ENCODE data around the gene RASGRP2. TPM values are rescaled to one million over a fixed set of nuclear protein-coding genes. Genes with fewer than 3 reads are reported as not detected.

The RASGRP2 gene
- total RNA-seq, 1 donor from 2014 or later = 12.0 TPM

DNA sequence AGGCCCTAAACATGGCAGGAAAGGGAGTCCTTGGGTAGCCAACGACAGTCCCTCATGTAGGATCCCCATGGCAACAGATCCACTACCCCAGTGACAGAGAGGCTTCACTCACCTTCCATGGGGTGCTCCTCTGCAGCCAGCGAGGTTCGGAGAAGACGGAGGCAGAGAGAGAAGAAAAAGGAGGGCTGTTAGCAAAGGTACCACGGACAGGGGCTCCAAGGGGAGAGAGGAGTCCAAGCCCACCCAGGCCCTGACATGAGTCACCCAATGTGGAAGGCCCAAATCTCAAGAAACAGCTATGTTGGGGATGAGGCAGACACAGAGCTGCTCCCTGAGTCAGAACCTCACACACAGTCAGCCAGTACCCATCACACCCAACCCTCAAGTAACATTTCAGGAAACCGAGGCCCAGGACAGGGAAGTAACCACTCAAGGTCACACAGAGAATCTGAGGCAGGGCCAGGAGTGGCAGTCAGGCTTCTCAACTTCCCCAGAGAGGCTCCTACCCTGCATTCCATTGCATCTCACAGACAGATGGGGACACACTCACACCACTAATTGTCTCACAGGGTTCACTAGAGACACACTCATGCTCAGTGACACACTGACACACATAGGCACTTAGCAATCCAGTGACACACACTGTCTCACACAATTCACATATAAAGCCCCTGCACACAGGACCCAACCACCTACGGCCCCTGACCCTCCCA is 46.1 kb downstream of the RASGRP2 start:
- H3K4me3 ChIP-seq (ENCODE audit: low read length in 3 of 3) = no peak overlapping the region
- H3K36me3 ChIP-seq (ENCODE audit: control insufficient read depth in 3 of 3, insufficient read depth in 3 of 3, low read length in 3 of 3) = no peaks in the 10 kb centered on the region
- H3K4me1 ChIP-seq (ENCODE audit: control insufficient read depth in 3 of 3, insufficient read depth in 3 of 3, low read length in 3 of 3) = no peaks in the 10 kb centered on the region
- H3K27ac ChIP-seq (ENCODE audit: low read depth, low read length) = no peak overlapping the region
- H3K27me3 ChIP-seq (ENCODE audit: control insufficient read depth in 3 of 3, insufficient read depth in 3 of 3, low read length in 3 of 3) = peaks cover 2 to 21% (median 11%) of the 10 kb centered on the region in 3 donors
- H3K9ac ChIP-seq (ENCODE audit: low read depth in 1 of 3, low read length in 3 of 3) = no peak overlapping the region
- H3K9me3 ChIP-seq (ENCODE audit: control insufficient read depth in 3 of 3, low read length in 3 of 3) = no peaks in the 10 kb centered on the region

DNA sequence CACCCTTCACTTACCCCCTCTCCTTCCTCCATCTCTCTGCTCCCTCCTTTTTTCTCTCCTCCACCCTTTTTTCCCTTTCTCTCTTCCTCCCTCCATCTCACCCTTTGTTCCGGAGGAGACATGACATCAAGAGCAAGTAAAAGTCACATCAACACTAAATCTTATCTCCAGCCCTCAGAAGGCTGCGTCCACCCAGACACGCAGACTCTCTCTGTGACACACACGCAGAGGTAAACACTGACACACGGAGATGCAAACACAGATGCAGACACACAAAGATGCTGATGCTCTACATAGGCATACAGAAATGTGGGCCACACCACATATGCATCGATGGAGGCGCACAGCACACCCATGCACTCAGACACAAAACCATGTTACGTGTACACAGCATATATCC is 47.9 kb downstream of the RASGRP2 start:
- Histone ChIP-seq H3K9ac (ENCODE audit: low read depth in 1 of 3, low read length in 3 of 3) (no peak overlapping the region), H3K27me3 (ENCODE audit: control insufficient read depth in 3 of 3, insufficient read depth in 3 of 3, low read length in 3 of 3) (peaks cover 2 to 21% (median 11%) of the 10 kb centered on the region in 3 donors), H3K4me1 (ENCODE audit: control insufficient read depth in 3 of 3, insufficient read depth in 3 of 3, low read length in 3 of 3) (no peaks in the 10 kb centered on the region), H3K27ac (ENCODE audit: low read depth, low read length) (no peak overlapping the region), H3K4me3 (ENCODE audit: low read length in 3 of 3) (no peak overlapping the region), H3K9me3 (ENCODE audit: control insufficient read depth in 3 of 3, low read length in 3 of 3) (no peaks in the 10 kb centered on the region), H3K36me3 (ENCODE audit: control insufficient read depth in 3 of 3, insufficient read depth in 3 of 3, low read length in 3 of 3) (no peaks in the 10 kb centered on the region)

DNA sequence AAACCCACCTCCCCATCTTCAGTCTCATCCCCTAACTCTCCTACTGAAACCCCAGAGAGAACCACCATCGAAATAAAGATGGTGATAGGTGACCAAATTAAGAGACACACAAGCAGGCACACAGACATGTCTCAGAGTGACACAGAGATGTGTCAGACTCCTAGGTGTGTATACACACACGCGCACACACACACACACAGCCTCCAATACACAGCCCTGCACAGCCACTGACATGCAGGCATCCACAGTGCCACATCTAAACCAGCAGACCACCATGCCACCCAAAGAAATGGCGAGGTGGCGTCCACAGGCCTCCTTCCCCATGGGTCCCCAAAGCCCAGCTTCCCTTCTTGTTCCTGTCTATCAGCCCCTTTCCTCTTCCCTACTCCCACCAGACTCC is 48.4 kb downstream of the RASGRP2 start:
- Histone ChIP-seq H3K27me3 (ENCODE audit: control insufficient read depth in 3 of 3, insufficient read depth in 3 of 3, low read length in 3 of 3) (peaks cover 2 to 21% (median 8%) of the 10 kb centered on the region in 3 donors), H3K9ac (ENCODE audit: low read depth in 1 of 3, low read length in 3 of 3) (no peak overlapping the region), H3K9me3 (ENCODE audit: control insufficient read depth in 3 of 3, low read length in 3 of 3) (no peaks in the 10 kb centered on the region), H3K27ac (ENCODE audit: low read depth, low read length) (no peak overlapping the region), H3K36me3 (ENCODE audit: control insufficient read depth in 3 of 3, insufficient read depth in 3 of 3, low read length in 3 of 3) (no peaks in the 10 kb centered on the region), H3K4me3 (ENCODE audit: low read length in 3 of 3) (no peak overlapping the region), H3K4me1 (ENCODE audit: control insufficient read depth in 3 of 3, insufficient read depth in 3 of 3, low read length in 3 of 3) (no peaks in the 10 kb centered on the region)

DNA sequence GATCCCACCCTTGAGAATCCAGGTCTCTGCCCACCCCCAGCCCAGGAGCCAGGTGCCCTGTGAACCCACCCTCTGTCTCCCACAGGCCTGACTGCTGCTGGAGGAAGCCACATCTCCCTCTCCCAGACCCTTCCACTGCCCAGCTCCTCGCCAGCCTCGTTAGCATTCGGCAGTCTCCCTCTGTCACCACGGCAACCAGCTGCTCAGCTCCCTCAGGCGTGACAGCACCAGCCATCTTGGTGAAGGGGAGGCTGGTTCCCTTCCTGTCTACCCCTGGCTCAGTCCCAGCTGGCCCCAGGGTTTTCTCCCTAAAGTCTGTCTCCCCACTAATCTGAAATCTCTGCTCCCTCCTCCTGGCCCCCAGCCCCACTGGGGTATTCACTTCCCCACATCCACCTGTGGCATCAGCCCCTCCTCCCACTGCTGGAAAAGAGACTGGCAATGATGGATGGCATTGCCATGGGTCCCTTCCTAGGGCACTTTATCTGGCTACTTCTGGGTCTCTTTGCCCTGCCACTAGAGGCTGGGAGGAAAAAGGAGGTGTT is 49.0 kb downstream of the RASGRP2 start:
- no peak overlapping the region for H3K4me3 ChIP-seq (ENCODE audit: low read length in 3 of 3)
- H3K27me3 ChIP-seq (ENCODE audit: control insufficient read depth in 3 of 3, insufficient read depth in 3 of 3, low read length in 3 of 3) = peaks cover 2 to 21% (median 7%) of the 10 kb centered on the region in 3 donors
- H3K36me3 ChIP-seq (ENCODE audit: control insufficient read depth in 3 of 3, insufficient read depth in 3 of 3, low read length in 3 of 3) = no peaks in the 10 kb centered on the region
- H3K27ac ChIP-seq (ENCODE audit: low read depth, low read length) = no peak overlapping the region
- peaks cover 0 to 3% (median 3%) of the 10 kb centered on the region in 3 donors for H3K4me1 ChIP-seq (ENCODE audit: control insufficient read depth in 3 of 3, insufficient read depth in 3 of 3, low read length in 3 of 3)
- H3K9ac ChIP-seq (ENCODE audit: low read depth in 1 of 3, low read length in 3 of 3) = no peak overlapping the region
- no peaks in the 10 kb centered on the region for H3K9me3 ChIP-seq (ENCODE audit: control insufficient read depth in 3 of 3, low read length in 3 of 3)

DNA sequence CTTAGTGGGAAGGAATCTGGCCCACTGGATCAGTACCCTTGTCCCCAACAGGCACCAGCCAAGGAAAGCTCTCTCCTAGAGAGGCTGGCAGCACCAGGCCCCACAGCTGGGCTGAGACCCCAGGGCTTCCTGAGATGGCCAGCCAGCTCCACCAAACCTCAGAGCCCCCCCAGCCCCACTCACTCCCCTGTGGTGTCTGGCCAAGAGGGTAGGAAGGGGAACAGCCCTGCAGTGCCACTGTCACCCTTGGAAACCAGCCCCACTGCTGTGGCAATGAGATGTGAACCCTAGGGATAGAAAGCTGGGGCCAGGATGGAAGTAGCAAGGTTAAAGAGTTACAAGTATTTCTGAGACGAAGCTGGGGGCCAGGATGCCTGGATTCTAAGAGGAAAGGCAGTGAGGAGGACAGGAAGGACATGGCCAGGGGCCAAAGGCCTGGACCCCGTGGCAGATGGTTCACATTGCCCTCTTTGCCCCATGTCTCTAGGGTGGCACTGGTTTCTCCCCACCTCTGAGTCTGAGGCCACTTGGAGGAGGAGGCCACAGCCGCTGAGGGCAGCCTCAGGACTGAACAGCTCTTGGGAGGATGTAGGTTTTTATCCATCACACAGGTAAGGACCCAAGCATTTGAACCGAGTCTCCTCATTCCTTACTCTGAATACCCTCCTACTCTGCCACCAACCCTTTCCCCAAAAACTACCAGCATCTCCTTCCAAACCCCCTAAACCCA is 49.8 kb downstream of the RASGRP2 start:
- H3K27me3 ChIP-seq (ENCODE audit: control insufficient read depth in 3 of 3, insufficient read depth in 3 of 3, low read length in 3 of 3) = peaks cover 2 to 21% (median 7%) of the 10 kb centered on the region in 3 donors
- no peaks in the 10 kb centered on the region for H3K9me3 ChIP-seq (ENCODE audit: control insufficient read depth in 3 of 3, low read length in 3 of 3)
- H3K36me3 ChIP-seq (ENCODE audit: control insufficient read depth in 3 of 3, insufficient read depth in 3 of 3, low read length in 3 of 3) = no peaks in the 10 kb centered on the region
- no peak overlapping the region for H3K9ac ChIP-seq (ENCODE audit: low read depth in 1 of 3, low read length in 3 of 3)
- no peak overlapping the region for H3K27ac ChIP-seq (ENCODE audit: low read depth, low read length)
- H3K4me1 ChIP-seq (ENCODE audit: control insufficient read depth in 3 of 3, insufficient read depth in 3 of 3, low read length in 3 of 3) = peaks cover 4 to 9% (median 5%) of the 10 kb centered on the region in 3 donors
- H3K4me3 ChIP-seq (ENCODE audit: low read length in 3 of 3) = no peak overlapping the region

DNA sequence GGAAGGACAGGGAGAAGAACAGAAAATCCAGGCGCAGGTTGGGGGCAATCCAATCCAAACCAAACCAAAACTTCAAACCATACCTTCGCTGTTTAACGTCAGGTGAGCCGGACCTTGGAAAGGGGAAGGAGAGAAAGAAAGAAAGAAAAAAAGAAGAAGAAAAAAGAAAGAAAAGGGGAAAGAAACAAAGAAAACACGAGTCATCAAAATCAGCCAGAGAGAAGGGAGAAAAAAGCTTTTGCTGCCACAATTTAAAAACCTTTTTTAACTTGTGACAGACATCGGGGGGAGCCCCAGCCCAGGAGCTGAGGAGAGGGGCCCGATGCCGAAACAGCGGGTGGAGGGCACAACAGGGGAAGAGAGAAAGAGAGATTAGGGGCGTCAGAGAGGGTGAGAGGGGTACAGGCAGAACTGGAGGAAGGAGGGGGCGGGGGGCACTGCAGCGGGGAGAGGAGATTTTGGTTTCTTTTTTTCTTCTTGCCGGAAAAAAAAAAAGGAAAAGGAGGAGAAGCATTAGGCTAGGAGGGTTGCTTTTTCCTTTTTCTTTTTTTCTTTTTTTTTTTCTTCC is 51.1 kb downstream of the RASGRP2 start:
- no peaks in the 10 kb centered on the region for H3K9me3 ChIP-seq (ENCODE audit: control insufficient read depth in 3 of 3, low read length in 3 of 3)
- H3K4me3 ChIP-seq (ENCODE audit: low read length in 3 of 3) = no peak overlapping the region
- H3K4me1 ChIP-seq (ENCODE audit: control insufficient read depth in 3 of 3, insufficient read depth in 3 of 3, low read length in 3 of 3) = peaks cover 16 to 21% (median 18%) of the 10 kb centered on the region in 3 donors
- H3K9ac ChIP-seq (ENCODE audit: low read depth in 1 of 3, low read length in 3 of 3) = no peak overlapping the region
- no peak overlapping the region for H3K27ac ChIP-seq (ENCODE audit: low read depth, low read length)
- H3K36me3 ChIP-seq (ENCODE audit: control insufficient read depth in 3 of 3, insufficient read depth in 3 of 3, low read length in 3 of 3) = no peaks in the 10 kb centered on the region
- H3K27me3 ChIP-seq (ENCODE audit: control insufficient read depth in 3 of 3, insufficient read depth in 3 of 3, low read length in 3 of 3) = peaks cover 2 to 21% (median 7%) of the 10 kb centered on the region in 3 donors

DNA sequence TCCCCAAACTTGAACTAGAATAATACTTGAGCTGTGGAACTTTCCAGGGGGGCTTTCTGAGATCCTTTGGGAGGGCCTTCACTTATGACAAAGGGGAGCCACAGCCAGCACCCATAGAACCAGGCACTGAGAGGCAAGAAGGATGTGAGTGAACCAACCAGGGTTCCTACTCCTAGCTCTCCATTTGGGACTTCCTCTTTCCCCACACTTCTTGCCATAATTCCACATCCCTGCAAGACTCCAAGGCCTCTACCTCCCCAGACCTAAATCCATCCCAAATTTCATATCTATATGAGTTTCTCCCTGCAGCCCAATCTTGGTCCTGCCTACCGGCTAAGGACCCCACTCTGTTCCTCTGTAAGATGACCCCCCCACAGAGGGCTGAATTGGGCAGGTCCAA is 52.4 kb downstream of the RASGRP2 start:
- H3K9me3 ChIP-seq (ENCODE audit: control insufficient read depth in 3 of 3, low read length in 3 of 3) = no peaks in the 10 kb centered on the region
- H3K4me1 ChIP-seq (ENCODE audit: control insufficient read depth in 3 of 3, insufficient read depth in 3 of 3, low read length in 3 of 3) = peaks cover 29 to 34% (median 31%) of the 10 kb centered on the region in 3 donors
- no peak overlapping the region for H3K27ac ChIP-seq (ENCODE audit: low read depth, low read length)
- H3K27me3 ChIP-seq (ENCODE audit: control insufficient read depth in 3 of 3, insufficient read depth in 3 of 3, low read length in 3 of 3) = peaks cover 2 to 16% (median 7%) of the 10 kb centered on the region in 3 donors
- no peaks in the 10 kb centered on the region for H3K36me3 ChIP-seq (ENCODE audit: control insufficient read depth in 3 of 3, insufficient read depth in 3 of 3, low read length in 3 of 3)
- H3K9ac ChIP-seq (ENCODE audit: low read depth in 1 of 3, low read length in 3 of 3) = no peak overlapping the region
- no peak overlapping the region for H3K4me3 ChIP-seq (ENCODE audit: low read length in 3 of 3)

DNA sequence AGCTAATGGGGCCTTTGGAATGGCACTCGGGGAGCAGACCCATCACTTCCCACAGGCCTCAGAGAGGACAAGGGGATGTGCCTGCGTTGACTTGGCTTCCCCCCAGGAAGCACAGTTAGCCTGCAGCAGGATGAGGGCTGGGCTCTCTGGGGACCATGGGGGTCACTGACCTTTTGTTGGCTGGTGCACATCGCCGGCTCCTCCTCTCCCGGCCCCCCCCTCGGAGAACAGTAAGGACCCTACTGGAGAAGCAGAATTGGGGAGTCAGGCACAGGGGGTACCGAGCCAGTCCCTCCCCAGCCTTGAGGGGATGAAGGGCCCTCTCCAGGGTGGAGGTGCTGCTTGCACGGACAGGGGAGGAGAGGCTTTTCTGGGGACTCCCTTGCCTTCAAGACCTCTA is 53.7 kb downstream of the RASGRP2 start:
- H3K4me3 ChIP-seq (ENCODE audit: low read length in 3 of 3) = no peak overlapping the region
- H3K27ac ChIP-seq (ENCODE audit: low read depth, low read length) = no peak overlapping the region
- H3K4me1 ChIP-seq (ENCODE audit: control insufficient read depth in 3 of 3, insufficient read depth in 3 of 3, low read length in 3 of 3) = peaks cover 32 to 39% (median 38%) of the 10 kb centered on the region in 3 donors
- peak overlapping the region in 1 of 3 donors; percentile 40 for H3K9ac ChIP-seq (ENCODE audit: low read depth in 1 of 3, low read length in 3 of 3)
- H3K36me3 ChIP-seq (ENCODE audit: control insufficient read depth in 3 of 3, insufficient read depth in 3 of 3, low read length in 3 of 3) = no peaks in the 10 kb centered on the region
- peaks cover 0 to 11% (median 2%) of the 10 kb centered on the region in 3 donors for H3K27me3 ChIP-seq (ENCODE audit: control insufficient read depth in 3 of 3, insufficient read depth in 3 of 3, low read length in 3 of 3)
- no peaks in the 10 kb centered on the region for H3K9me3 ChIP-seq (ENCODE audit: control insufficient read depth in 3 of 3, low read length in 3 of 3)

DNA sequence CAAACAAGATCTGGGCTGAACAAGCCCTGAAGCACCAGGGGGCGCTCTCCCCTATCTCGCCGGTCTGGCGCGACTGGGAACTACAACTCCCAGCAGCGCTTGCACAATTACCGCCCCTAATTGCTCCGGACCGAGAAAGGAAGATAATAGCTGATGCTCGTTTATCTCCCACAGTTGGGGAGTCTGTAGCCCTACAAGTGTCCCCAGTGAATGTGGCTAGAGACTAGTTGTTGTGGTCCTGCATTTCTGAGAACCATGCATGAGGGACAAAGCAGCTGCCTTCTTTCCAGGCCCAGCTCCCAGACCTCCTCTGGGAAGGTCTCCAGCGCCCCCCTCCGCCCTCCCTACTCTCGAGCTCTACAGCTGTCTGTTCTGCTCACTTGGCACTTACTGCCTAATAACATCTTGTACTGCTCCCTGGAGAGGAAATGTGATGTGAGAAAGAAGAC is 55.4 kb downstream of the RASGRP2 start:
- Histone ChIP-seq H3K27ac (ENCODE audit: low read depth, low read length) (peak overlapping the region; percentile 80), H3K36me3 (ENCODE audit: control insufficient read depth in 3 of 3, insufficient read depth in 3 of 3, low read length in 3 of 3) (no peaks in the 10 kb centered on the region), H3K4me1 (ENCODE audit: control insufficient read depth in 3 of 3, insufficient read depth in 3 of 3, low read length in 3 of 3) (peaks cover 32 to 39% (median 38%) of the 10 kb centered on the region in 3 donors)

More for the DNA sequence above, 55.4 kb downstream of the RASGRP2 start:
- H3K4me3 ChIP-seq (ENCODE audit: low read length in 3 of 3) = peak overlapping the region; percentile 70 to 82 (median 75)
- peak overlapping the region; percentile 51 to 74 (median 64) for H3K9ac ChIP-seq (ENCODE audit: low read depth in 1 of 3, low read length in 3 of 3)
- H3K27me3 ChIP-seq (ENCODE audit: control insufficient read depth in 3 of 3, insufficient read depth in 3 of 3, low read length in 3 of 3) = no peaks in the 10 kb centered on the region
- H3K9me3 ChIP-seq (ENCODE audit: control insufficient read depth in 3 of 3, low read length in 3 of 3) = no peaks in the 10 kb centered on the region
